T-helper 22 cell (primary cell): Measurements from ENCODE around the gene TTC5.
"Not testable (repeated sequence)": the region's sequence is repeated elsewhere in the genome, so short reads cannot be mapped to it uniquely, and the experiment has no call there.

ENCODE experiments used
- DNase-seq: peaks from one replicate; pipeline ENCODE4 v3.0.0-alpha.2; 2020; ENCODE audit warnings: low read depth

The TTC5 gene, protein sequence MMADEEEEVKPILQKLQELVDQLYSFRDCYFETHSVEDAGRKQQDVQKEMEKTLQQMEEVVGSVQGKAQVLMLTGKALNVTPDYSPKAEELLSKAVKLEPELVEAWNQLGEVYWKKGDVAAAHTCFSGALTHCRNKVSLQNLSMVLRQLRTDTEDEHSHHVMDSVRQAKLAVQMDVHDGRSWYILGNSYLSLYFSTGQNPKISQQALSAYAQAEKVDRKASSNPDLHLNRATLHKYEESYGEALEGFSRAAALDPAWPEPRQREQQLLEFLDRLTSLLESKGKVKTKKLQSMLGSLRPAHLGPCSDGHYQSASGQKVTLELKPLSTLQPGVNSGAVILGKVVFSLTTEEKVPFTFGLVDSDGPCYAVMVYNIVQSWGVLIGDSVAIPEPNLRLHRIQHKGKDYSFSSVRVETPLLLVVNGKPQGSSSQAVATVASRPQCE

DNA sequence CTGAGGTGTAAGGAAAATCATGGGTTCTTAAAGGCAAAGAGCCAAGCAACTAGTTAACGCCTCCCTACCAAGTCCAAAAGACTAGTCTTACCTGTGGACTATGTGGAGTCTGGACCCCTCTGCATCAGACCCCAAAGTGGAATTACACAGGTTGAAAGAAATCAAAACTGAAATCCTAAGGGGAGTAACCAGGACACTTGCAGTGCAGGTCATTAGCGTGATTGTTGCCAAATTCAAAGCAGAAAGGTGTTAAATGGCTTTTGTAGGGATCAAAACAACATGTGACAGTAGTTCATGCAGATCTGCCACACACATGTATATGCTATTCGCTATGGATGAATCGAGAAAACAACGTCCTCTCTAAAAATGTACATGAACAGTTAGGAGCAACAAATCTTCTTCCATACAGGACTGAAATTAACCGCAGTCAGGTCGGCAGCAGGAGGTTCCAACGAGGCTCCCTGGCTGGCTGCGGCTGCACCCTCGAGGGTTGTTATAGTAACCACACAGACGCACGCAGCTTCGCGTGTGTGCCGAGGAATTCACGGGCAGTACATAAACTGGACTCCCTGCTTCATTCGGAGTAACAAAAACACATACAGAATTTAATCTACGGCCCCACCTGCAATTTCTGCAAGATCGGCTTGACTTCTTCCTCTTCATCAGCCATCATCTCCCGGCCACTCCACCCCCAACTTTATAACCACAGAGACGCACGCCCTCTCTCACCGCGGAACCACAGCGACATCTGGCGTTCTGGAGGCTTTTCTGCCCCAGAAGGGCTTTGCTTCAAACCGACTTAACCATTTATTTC lies at the start of gene TTC5:
Gene TTC5 (minus strand): TSS at position 687 of the 814 bp plus-strand sequence. CDS start 14 bp downstream, at position 673.
- DNase-seq = peak; percentile 75

DNA sequence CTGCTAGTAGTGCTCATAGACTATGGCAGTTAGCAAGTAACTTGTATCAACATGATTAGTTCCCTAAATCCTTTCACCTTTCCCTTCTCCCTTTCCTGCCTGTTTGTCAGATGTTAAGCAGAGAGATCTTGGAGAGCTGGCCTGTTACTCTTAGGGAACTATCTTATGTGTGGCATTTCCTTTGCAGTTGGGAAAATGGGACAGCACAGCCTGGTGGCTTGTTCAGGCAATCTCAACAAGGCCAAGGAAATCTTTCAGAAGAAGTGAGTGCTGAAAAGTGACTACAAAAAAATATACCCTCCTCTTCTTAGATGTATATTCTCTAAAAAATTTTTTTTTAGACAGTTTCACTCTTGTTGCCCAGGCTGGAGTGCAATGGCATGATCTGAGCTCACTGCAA lies 45.1 kb upstream of the TTC5 start:
- DNase-seq = no peak

DNA sequence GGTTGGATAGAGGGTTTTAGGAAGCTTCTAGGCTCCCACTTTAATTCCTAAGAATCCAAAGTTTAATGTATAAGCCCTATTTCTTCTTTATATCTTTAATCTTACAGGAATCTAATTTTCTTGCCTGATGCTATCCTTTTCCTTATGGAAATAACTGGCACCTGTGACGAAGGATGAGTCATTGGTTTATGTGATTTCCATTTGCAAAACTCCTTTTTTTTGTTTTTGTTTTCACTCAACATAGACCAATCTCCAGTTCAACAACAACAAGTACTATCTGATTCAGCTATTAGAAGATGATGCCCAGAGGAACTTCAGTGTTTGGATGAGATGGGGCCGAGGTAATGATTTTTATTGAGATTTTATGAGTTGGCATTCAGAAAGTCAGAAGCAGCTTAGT lies 44.5 kb upstream of the TTC5 start:
- no peak for DNase-seq

DNA sequence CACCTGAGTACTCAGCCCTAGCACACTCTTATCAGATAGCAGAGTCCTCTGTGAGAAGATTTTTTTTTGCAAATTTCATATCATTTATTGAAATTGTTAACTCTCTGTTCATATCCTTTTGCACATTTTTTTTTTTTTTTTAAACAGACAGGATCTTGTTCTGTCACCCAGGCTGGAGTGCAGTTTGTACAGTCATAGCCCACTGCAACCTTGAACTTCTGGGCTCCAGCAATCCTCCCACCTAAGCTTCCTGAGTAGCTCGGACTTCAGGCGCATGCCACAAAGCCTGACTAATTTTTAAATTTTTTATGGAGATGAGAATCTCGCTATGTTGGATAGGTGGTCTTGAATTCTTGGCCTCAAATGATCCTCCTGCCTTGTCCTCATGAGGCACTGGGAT lies 42.0 kb upstream of the TTC5 start:
- no peak for DNase-seq

DNA sequence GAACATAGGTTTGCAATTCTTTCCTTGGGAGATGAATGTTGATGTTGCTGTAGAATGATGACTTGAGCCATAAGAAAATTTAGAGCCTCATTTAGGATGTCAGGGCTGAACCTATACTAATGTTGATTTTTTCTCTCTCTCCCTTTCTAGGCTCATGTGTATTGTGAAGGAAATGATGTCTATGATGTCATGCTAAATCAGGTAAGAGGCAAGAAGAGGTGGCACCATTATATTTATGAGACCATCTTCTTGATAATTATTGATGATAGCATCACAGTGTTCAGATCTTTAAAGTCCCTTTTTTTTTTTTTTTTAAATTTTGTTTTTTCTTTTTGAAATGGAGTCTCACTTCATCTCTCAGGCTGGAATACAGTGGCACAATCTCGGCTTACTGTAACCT lies 41.0 kb upstream of the TTC5 start:
- no peak for DNase-seq

DNA sequence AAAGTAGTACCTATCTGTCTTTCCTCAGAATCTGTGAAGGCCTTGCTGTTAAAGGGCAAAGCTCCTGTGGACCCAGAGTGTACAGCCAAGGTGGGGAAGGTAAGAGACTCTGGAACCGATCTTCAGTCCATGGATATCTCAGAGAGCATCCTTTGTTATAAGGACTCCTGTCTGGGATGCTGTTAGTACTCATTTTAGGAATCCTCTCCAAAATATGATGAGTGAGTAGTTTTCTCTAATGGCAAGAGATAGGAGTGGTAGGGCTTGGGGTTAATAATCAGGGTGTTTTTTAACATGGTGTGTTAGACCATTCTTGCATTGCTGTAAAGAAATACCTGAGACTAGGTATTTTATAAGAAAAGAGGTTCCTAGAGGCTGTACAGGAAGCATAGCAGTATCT lies 39.6 kb upstream of the TTC5 start:
- no peak for DNase-seq

DNA sequence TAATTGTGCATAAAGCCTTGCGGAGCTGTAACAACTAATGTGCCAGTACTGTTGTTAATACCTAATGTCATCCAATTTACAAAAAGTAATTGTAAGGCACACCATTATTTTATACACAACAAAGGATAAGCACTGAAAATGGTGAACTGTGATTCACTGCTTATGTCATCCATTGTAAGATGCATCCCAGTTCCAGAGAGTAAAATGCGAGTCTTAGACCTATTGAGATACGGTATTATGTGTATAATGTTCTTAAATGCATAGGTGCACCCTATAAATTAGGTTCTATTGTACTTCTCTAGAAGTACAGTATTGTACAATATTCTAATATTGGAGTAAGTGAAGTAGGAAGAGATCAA lies 38.1 kb upstream of the TTC5 start:
- no peak for DNase-seq

DNA sequence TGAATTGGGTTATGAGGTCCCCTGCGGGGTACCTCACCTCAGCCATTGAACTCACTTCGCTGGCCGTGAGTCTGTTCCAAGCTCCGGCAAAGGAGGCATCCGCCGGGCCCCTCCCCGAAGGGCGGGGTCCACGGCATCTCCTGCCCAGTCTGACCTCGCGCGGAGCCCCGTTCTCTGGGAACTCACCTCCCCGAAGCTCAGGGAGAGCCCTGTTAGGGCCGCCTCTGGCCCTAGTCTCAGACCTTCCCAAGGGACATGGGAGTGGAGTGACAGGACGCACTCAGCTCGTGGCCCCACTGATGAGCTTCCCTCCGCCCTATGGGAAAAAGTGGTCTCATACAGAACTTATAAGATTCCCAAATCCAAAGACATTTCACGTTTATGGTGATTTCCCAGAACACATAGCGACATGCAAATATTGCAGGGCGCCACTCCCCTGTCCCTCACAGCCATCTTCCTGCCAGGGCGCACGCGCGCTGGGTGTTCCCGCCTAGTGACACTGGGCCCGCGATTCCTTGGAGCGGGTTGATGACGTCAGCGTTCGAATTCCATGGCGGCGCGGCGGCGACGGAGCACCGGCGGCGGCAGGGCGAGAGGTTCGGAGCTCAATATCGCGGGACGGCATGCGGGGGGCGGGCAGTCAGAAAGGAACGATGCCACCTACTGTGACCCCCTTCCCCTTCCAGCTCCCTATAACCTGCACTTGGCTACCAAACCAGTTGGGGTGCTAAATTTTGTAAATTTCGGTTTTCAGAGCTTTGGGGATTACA lies 37.5 kb upstream of the TTC5 start, which contains the start of gene PARP2:
Gene PARP2 (plus strand): TSS at position 544 of the 770 bp plus-strand sequence. CDS start 7 bp downstream, at position 551.
- peak; percentile 89 for DNase-seq

DNA sequence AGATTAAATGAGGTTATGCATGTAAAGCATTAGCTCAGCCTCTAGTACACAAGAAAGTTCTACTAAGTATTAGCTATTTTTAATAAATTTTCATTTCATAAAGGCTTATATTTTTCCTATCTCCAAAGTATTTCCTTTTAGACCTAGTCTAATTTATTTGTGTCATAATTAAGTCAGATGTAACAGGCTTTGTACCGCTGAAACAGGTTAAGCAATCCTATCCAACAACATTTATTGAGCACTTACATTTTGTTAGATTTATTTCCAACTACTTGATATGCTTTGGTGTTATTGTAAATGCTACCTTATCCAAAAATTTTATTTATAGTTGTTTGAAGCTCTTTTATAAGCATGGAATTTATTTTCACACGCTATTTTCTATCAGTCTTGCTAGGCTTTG lies 35.9 kb upstream of the TTC5 start:
- DNase-seq = no peak

DNA sequence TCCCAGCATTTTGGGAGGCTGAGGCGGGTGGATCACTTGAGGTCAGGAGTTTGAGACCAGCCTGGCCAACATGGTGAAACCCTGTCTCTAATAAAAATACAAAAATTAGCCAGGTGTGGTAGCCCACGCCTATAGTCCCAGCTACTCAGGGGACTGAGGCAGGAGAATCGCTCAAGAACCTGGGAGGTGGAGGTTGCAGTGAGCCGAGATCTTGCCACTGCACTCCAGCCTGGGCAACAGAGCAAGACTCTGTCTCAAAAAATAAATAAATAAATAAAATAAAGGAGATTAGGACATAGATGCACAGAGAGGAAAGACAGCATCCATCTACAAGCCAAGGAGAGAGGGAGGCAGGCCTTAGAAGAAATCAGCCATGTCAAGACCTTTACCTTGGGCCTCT lies 35.3 kb upstream of the TTC5 start:
- DNase-seq = not testable (repeated sequence)

DNA sequence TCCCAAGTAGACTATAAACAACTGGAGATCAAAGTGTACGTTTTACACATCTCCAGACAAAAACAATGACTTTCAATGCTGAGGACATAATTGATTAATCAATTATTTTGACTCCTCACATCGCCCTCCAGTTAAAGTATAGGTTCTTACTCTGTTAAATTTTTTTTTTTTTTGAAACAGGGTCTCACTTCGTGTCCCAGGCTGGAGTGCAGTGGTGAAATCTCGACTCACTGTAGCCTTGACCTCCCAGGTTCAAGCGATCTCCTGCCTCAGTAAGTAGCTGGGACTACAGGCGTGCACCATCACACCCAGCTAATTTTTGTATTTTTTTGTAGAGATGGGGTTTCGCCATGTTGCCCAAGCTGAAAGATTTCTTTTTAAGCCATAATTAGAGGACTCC lies 28.3 kb upstream of the TTC5 start:
- no peak for DNase-seq

DNA sequence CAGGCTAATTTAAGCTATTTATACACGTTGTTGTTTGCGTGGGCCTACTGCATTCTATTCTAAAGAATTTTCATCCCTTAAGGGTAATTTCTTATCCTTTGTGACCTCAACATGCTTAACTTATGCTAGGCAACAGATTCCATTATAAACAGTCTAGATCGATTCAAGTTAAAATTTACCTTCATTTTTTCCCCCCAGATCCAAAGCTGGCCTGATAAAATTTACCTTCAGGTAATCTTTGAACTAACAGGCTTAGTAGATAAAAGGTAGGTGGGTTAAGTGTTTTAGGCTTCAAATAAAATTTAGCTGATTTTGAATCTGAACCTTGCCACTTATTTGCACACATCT lies 27.7 kb upstream of the TTC5 start:
- no peak for DNase-seq

DNA sequence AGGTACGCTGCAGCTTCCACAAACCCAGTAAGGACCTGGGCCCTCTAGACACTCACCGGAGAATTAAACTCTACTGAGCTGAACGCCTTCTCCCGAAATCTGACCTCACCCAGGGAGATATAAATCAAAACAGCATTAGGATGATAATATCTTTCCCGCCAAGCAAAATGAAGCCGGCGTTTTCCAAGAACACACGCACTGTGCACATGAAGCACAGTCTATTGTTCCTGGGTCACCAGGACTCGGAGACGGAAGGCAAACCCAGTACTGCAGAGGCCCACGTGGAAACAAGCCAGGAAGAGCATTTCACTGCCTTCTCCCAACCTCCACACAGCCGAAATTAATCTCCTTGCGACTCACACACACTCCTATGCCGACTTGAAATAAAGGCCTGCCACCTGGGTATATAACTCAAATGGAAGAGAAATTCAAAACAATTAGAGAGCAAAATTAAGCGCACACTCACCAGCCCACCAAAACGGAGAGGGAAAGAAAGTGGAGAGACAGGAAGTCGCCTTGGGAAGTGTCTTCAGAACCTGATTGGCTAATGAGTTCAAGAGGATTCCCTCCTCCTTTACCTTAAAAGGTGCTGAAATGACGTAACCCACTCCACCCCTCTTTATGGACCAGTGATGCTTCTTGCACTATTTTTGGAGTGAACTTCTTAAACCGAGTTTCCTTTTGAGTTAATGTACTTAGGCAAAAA lies 27.2 kb upstream of the TTC5 start, which contains the start of gene CCNB1IP1:
Gene CCNB1IP1 (minus strand): TSS at position 492 of the 706 bp plus-strand sequence. CDS start 16,756 bp downstream, outside the sequence.
- DNase-seq = peak; percentile 49

DNA sequence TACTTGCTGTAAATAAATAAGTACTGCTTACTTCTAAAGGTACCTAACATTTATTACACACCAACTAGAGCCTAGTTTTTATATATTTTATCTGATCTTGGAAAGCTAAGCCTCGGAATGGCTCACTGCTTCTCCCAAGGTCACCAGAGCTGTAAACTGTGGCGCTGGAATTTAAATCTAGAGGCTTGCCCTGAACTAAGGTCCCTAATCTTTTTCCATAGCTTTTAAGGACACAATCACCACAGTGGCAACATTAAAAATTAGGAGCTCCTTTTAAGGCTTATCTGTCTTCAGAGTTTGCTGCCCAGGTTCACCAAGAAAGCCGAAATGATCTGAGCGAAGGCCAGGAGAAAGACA lies 26.7 kb upstream of the TTC5 start:
- DNase-seq = no peak

DNA sequence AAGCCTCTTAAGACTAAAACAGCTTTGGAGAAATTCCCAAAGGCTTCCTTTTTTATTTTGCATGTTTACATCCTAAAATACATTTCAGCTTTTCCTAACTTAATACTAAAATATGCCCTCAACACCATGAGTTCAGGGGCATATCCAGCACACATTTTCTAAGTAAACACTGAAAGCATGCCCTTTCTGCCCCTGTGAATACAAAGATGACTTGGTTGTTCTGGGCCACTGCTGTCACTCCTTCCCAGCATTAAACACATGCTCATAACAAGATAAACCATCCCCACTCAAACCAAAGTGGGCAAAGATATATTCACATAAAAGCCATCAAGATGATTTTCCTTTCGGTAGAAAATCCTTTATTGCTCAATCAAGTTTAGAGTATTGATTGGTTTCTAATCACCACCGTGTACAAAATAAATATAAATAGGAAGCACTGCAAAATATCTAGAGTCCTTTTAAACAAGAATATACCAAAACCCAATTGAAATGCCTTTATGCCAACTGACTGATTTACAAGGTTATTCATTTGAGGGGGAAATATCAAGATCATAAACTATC lies 25.4 kb upstream of the TTC5 start:
- DNase-seq = no peak

DNA sequence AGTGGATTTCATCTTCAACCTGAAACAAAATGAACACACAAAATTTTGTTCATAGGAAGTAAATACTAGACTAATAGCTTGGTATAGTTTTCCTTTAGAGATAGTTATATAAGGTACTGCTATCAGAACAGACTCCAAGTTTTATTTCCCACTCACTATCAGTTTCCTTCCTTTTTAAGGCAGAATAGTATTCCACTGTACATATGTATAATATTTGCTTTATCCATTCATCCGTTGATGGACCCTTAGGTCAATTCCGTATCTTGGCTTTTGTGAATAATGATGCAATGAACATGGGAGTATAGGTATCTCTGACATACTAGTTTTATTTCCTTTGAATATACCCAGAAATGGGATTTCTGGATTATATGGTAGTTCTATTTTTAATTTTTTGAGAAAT lies 23.6 kb upstream of the TTC5 start:
- DNase-seq = no peak

DNA sequence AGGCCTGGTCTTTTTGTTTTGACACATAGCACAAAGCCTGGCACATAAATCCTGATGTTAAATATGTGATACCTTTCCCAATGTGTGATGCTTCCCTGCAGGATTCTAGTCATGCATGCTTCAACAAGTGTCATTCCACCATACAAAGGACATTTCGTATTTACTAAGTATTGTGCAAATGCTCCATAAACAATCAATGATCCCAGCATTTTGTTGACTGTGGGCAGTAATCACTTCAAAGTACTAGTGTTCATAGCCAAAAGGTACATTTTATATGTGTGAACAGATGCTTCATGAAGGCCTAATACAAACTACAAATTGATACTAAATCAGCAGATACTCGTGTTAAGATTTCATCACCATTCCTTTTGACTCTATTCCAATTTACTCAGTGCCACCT lies 23.0 kb upstream of the TTC5 start:
- no peak for DNase-seq

DNA sequence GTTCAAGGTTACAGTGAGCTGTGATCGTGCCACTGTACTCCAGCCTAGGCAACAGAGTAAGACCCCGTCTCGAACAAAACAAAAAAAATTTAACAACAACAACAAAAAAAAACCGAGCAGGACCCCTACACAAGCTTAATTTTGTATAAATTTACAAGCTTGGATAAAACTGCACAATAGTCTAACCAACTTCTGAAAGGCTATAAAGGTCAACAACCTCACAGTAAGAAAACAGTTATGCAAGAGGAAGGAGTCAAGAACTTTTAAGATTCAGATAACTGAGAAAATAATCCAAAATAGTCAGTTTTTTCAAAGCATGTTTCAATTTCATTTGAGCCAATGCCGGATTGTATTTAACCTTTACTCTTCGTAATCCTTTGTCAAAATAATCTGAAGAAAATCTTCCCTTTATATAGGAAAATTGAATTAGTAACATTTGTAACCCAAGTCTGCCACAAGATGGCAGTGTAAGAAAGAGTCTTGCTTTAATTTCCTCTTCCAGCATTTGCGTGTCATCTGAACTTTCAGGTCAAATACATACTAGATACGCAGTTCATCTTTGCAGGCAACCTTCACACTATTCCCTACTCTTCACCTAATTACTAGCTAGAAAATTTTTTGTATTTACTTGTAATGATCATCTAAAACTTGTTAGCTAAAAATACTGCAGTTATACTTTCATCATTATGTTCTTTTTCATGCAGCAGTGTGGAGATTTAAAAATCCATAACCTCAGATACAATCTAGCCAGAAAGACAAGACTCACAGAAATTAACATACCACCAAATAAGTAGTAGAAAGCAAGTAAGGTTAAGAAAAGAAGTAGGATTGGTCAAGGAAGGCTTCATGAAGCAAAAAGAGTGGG lies 21.5 kb upstream of the TTC5 start:
- no peak for DNase-seq

DNA sequence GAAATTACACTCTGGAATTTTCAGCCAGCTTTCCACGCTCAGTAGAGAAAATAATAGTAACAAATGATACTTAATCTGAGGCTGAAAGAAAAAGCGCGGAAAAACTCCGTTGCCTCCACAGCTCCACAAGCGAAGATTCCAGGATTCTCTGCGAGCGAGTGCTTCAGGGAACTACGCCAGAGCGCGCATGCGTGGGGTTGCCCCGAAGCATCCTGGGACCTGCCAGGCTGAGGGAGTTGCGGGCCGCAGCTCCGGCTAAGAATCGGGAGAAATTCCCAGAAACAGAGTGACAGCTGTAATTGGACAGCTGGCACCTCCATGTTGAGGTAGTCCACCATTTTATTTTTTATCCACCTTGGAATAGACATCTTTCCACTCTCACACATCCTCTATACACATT lies 12.0 kb upstream of the TTC5 start:
- DNase-seq = no peak

DNA sequence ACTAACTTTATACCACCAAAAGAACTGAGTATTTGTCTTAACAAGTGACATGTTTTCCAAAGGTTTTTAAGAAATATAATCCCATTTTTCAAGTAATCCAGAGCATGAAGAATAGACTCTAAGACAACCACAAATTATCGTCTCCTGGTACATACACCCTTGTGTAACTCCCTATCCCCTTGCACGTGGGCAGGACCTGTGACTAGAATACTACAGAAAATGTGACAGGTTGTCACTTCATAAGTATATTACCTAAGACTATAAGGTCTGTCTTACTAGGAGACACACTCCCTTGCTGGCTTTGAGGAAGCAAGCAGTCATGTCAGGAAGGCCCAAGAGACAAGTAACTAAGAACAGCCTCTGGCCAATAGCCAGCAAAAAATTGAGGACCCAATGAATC lies 8.3 kb upstream of the TTC5 start:
- DNase-seq = no peak

DNA sequence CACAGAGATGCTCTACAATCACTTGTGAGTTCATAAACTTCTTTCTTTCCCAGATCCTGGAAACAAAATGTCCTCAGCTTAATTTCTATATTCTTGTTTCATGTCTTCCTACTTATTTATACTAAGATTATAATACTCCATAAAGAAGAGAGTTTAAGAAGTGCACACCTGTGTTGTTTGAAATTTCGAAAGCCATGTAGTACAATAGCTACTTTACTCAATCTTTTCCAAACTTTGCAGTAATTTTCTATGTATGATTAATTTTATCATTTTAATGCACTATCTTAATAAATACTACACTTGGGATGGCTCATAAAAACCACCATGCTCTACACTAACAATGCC lies 300 bp upstream of the TTC5 start:
- DNase-seq = no peak
